Posterior vena cava (tissue), 2 donors: Measurements from ENCODE around the gene METTL21A. TPM values are rescaled to one million over a fixed set of nuclear protein-coding genes. Genes with fewer than 3 reads are reported as not detected.

Experiments
- DNase-seq: peaks from one replicate; pipeline ENCODE4 v3.0.0-alpha.2; 2020; ENCODE audit warnings: low spot score
- intact Hi-C, 2 donors: fragments of 100-400 bp; cut with DNase I; formaldehyde crosslinking; loops; one replicate each; pipeline versions ENCODE4 v1.14.1 to v1.14.2; 2022 to 2023
- total RNA-seq, 2 donors: library from RNA; stranded (reverse); fragmentation: NEBNext Ultra II Directional; extraction: Animal tissue kit (Norgen Biotek cat#: 25700); gene quantifications; one replicate each; pipeline ENCODE4 v1.2.1, GENCODE V29; 2021
- donor health status: DM: yes; HTN: yes; CAD: no.
- donor health status: DM: yes; HTN: yes; CAD: no.

METTL21A gene
- total RNA-seq, 2 donors from 2014 or later, result 7.4 to 8.2 TPM

GRCh38 chr2:207630491-207630890 is 5.3 kb upstream of the METTL21A start:
- no peak for DNase-seq
- intact Hi-C loops, result no loop called here

- intact Hi-C loops, result loop anchor here in 1 of 2 donors (5.0 kb wide), 1 partner anchor 83 kb away; the partner anchor contains the start of gene CCNYL1
- no peak for DNase-seq
Observed at GRCh38 chr2:207629553-207629952, 4.4 kb upstream of the METTL21A start.

- peak; percentile 89 for DNase-seq
- intact Hi-C loops, result loop anchor here in 1 of 2 donors (5.0 kb wide), 1 partner anchor 88 kb away; the partner anchor contains the start of gene CCNYL1
Observed at GRCh38 chr2:207624185-207625013, 795 bp downstream of the METTL21A start.

- intact Hi-C loops, result no loop called here
- DNase-seq, result no peak
Observed at GRCh38 chr2:207621501-207622039, 3.6 kb downstream of the METTL21A start.

- intact Hi-C loops, result no loop called here
- no peak for DNase-seq
Observed at GRCh38 chr2:207619764-207620203, 5.4 kb downstream of the METTL21A start.

- intact Hi-C loops, result loop anchor here in 1 of 2 donors (1.0 kb wide), 1 partner anchor 18 kb away; no protein-coding TSS in a partner anchor
- DNase-seq, result no peak
Observed at GRCh38 chr2:207617011-207617671, 8.1 kb downstream of the METTL21A start.

GRCh38 chr2:207616185-207616584 is 9.0 kb downstream of the METTL21A start:
- DNase-seq, result no peak
- intact Hi-C loops, result no loop called here

- DNase-seq, result no peak
- intact Hi-C loops, result no loop called here
Observed at GRCh38 chr2:207614824-207615223, 10.4 kb downstream of the METTL21A start.

GRCh38 chr2:207612714-207613113 is 12.5 kb downstream of the METTL21A start:
- intact Hi-C loops, result no loop called here
- DNase-seq, result no peak

- intact Hi-C loops, result no loop called here
- no peak for DNase-seq
Observed at GRCh38 chr2:207606829-207607228, 18.4 kb downstream of the METTL21A start.

GRCh38 chr2:207606399-207606798 is 18.8 kb downstream of the METTL21A start:
- no peak for DNase-seq

GRCh38 chr2:207603486-207603885 is 21.7 kb downstream of the METTL21A start:
- no peak for DNase-seq
- intact Hi-C loops, result no loop called here

More at GRCh38 chr2:207606399-207606798, 18.8 kb downstream of the METTL21A start:
- intact Hi-C loops, result no loop called here

GRCh38 chr2:207601774-207602173 is 23.4 kb downstream of the METTL21A start:
- no peak for DNase-seq
- intact Hi-C loops, result no loop called here

GRCh38 chr2:207600231-207600630 is 25.0 kb downstream of the METTL21A start:
- DNase-seq, result no peak
- intact Hi-C loops, result no loop called here

- no peak for DNase-seq
- intact Hi-C loops, result loop anchor here in 1 of 2 donors (1.0 kb wide), 1 partner anchor 18 kb away; no protein-coding TSS in a partner anchor
Observed at GRCh38 chr2:207599636-207600035, 25.6 kb downstream of the METTL21A start.

GRCh38 chr2:207594731-207595130 is 30.5 kb downstream of the METTL21A start:
- intact Hi-C loops, result no loop called here
- no peak for DNase-seq

- no peak for DNase-seq
- intact Hi-C loops, result no loop called here
Observed at GRCh38 chr2:207594264-207594663, 30.9 kb downstream of the METTL21A start.

GRCh38 chr2:207593277-207593676 is 31.9 kb downstream of the METTL21A start:
- no peak for DNase-seq
- intact Hi-C loops, result no loop called here

- intact Hi-C loops, result no loop called here
- no peak for DNase-seq
Observed at GRCh38 chr2:207589143-207589542, 36.1 kb downstream of the METTL21A start.

- intact Hi-C loops, result no loop called here
- DNase-seq, result no peak
Observed at GRCh38 chr2:207587305-207587704, 37.9 kb downstream of the METTL21A start.
